HepG2 (cell line): ENCODE data around the gene SNX13. TPM values are rescaled to one million over a fixed set of nuclear protein-coding genes. Genes with fewer than 3 reads are reported as not detected.
A peak's percentile ranks its signal among the peaks of the same experiment; 100 is the strongest.

Source experiments
- ATAC-seq: fragments of 200-7000 bp; cut with Tn5 transposase; 3 replicates; pipeline ENCODE4 v1.9.1; 2020; ENCODE audit warnings: mild to moderate bottlenecking, moderate library complexity
- BruUV-seq: library from RNA; stranded (reverse); fragments of 400-500 nt; replicated peaks from 2 replicates; lab custom pipeline; 2021; lab: Mats Ljungman, UMichigan
- CTCF ChIA-PET: fragments of 300-600 bp; formaldehyde crosslinking; extraction: SDS; loops from one replicate; lab custom pipeline; 2021; ENCODE audit warnings: low total read pairs, inconsistent platforms, low intra/inter-chr PET ratio; lab: Yijun Ruan, JAX
- POLR2A ChIA-PET: fragments of 350-600 bp; sonication (Branson Sonifier 250); formaldehyde crosslinking; loops from one replicate; lab custom pipeline; 2020; ENCODE audit warnings: antibody characterized with exemption, inconsistent platforms; lab: Yijun Ruan, JAX
- DNase-seq: peaks from one replicate; pipeline ENCODE4 v3.0.0-alpha.2; 2015; ENCODE audit warnings: low spot score
- FAIRE-seq: peaks from 3 replicates; lab custom pipeline; 2011; peaks lifted over from hg19 to GRCh38; lab: Jason Lieb, UNC
- H2AFZ ChIP-seq: one replicate; pipeline ENCODE4 v1.6.1; 2011; ENCODE audit warnings: low read length, inconsistent platforms
- H3K27ac ChIP-seq: fragments of 300-600 bp; 3 replicates; pipeline ENCODE4 v1.8.0; 2011; ENCODE audit warnings: mixed run types, mild to moderate bottlenecking, mixed read lengths, low read length, inconsistent platforms; ENCODE audit not compliant: insufficient read depth; ENCODE audit errors: extremely low read length
- H3K27me3 ChIP-seq, 2 experiments: fragments of 200-600 bp in 1 of 2; 2 replicates in 1 of 2; 3 replicates in 1 of 2; pipeline versions ENCODE4 v1.6.0 to v1.8.0; 2011; ENCODE audit warnings: low read length in 2 of 2, mild to moderate bottlenecking in 2 of 2, moderate library complexity in 2 of 2, inconsistent platforms in 1 of 2; ENCODE audit not compliant: insufficient read depth in 2 of 2, control insufficient read depth in 1 of 2
- H3K36me3 ChIP-seq, 2 experiments: fragments of 200-600 bp in 1 of 2; replicated peaks in 1 of 2; 2 replicates in 1 of 2; 3 replicates in 1 of 2; pipeline versions ENCODE4 v1.5.1 to v1.8.0; 2011; ENCODE audit warnings: low read length in 2 of 2, inconsistent platforms in 1 of 2; ENCODE audit not compliant: insufficient read depth in 2 of 2, control insufficient read depth in 1 of 2
- H3K4me1 ChIP-seq: 2 replicates; pipeline ENCODE4 v1.5.1; 2012; ENCODE audit warnings: low read length, inconsistent platforms; ENCODE audit not compliant: insufficient read depth
- H3K4me2 ChIP-seq: 2 replicates; pipeline ENCODE4 v1.6.0; 2011; ENCODE audit warnings: low read depth, low read length, inconsistent platforms
- H3K4me3 ChIP-seq, 3 experiments: fragments of 200-600 bp in 1 of 3; sonication (generic), shearing (Covaris generic) in 1 of 3; replicated peaks in 1 of 3; 2 replicates each; pipeline ENCODE4 v1.5.1; 2011 to 2016; ENCODE audit warnings: low read length in 3 of 3, inconsistent platforms in 2 of 3, low read depth in 2 of 3, mild to moderate bottlenecking in 2 of 3, control low read depth in 1 of 3, mixed read lengths in 1 of 3; ENCODE audit not compliant: insufficient read depth in 1 of 3
- H3K79me2 ChIP-seq: one replicate; pipeline ENCODE4 v1.6.1; 2011; ENCODE audit warnings: low read length, inconsistent platforms; ENCODE audit not compliant: insufficient read depth
- H3K9ac ChIP-seq: 2 replicates; pipeline ENCODE4 v1.6.0; 2011; ENCODE audit warnings: mild to moderate bottlenecking, low read depth, low read length, inconsistent platforms; ENCODE audit not compliant: insufficient read depth
- H3K9me3 ChIP-seq: 2 replicates; pipeline ENCODE4 v1.5.1; 2012; ENCODE audit warnings: mild to moderate bottlenecking, low read length
- H4K20me1 ChIP-seq: 2 replicates; pipeline ENCODE4 v1.6.0; 2011; ENCODE audit warnings: inconsistent platforms, mild to moderate bottlenecking, low read length, moderate library complexity; ENCODE audit not compliant: insufficient read depth
- ARNT ChIP-seq: fragments of 450-650 bp; IDR thresholded peaks from 2 replicates; pipeline ENCODE4 v1.6.1; 2017
- KDM2A ChIP-seq: sonication (generic); formaldehyde crosslinking; IDR thresholded peaks from 2 replicates; pipeline ENCODE4 v1.4.0; 2020; ENCODE audit warnings: low read depth, missing genetic modification reagents, borderline replicate concordance
- RBM22 ChIP-seq: fragments of 200-400 bp; formaldehyde crosslinking; optimal IDR thresholded peaks from 2 replicates; pipeline ENCODE3; 2017; ENCODE audit warnings: mild to moderate bottlenecking, low read length, moderate library complexity
- SIX4 ChIP-seq: sonication (generic); formaldehyde crosslinking; IDR thresholded peaks from 2 replicates; pipeline ENCODE4 v1.4.0; 2020; ENCODE audit warnings: missing genetic modification reagents
- ZFAT ChIP-seq: sonication (generic); formaldehyde crosslinking; conservative IDR thresholded peaks from 2 replicates; pipeline ENCODE4 v1.8.1; 2023; ENCODE audit warnings: missing genetic modification reagents, inconsistent platforms
- ZMYM2 ChIP-seq: sonication (generic); formaldehyde crosslinking; IDR thresholded peaks from 2 replicates; pipeline ENCODE4 v1.8.0; 2022; ENCODE audit warnings: mild to moderate bottlenecking, missing genetic modification reagents
- ZNF7 ChIP-seq: IDR thresholded peaks from 2 replicates; pipeline ENCODE4 v1.6.1; 2016; ENCODE audit warnings: missing biosample characterization, missing genetic modification reagents
- WGBS: methylation state at CpG from one replicate; pipeline ENCODE4 v1.1.6; 2017; ENCODE audit warnings: low lambda C conversion rate; 5-methylcytosine and 5-hydroxymethylcytosine counted together
- in situ Hi-C: cut with HindIII; loops from 2 replicates; pipeline ENCODE4 v1.10.0; 2017; ENCODE audit warnings: low pct_unique_long_range_greater_than_20kb; ENCODE audit not compliant: extremely low pct_ligation_motif_present
- intact Hi-C: fragments of 100-400 bp; cut with micrococcal nuclease; formaldehyde crosslinking; loops from one replicate; pipeline ENCODE4 v1.10.0; 2022; ENCODE audit not compliant: unreplicated experiment
- polyA plus RNA-seq, 8 experiments: library from polyadenylated mRNA; depleted of rRNA in 3 of 8; stranded (reverse) in 7 of 8; unstranded in 1 of 8; fragments of >200 nt; fragmentation: Illumina TruSeq in 4 of 8; extraction: Trizol in 4 of 8; gene quantifications; 2 replicates each; pipeline versions ENCODE4 v1.2.1 to v1.2.3, GENCODE V29; 2011 to 2016; ENCODE audit warnings: low read depth in 4 of 8, missing spikeins in 1 of 8, mixed read lengths in 1 of 8; ENCODE audit not compliant: insufficient read depth in 1 of 8
- total RNA-seq, 5 experiments: library from RNA; depleted of rRNA; stranded (reverse); fragments of >200 nt; fragmentation: Illumina TruSeq; extraction: Trizol; gene quantifications; 2 replicates each; pipeline ENCODE4 v1.2.3, GENCODE V29; 2016; ENCODE audit warnings: low read depth in 1 of 5
- TF ChIP-seq, protein P1 (sequence below): sonication (generic); formaldehyde crosslinking; IDR thresholded peaks from 2 replicates; pipeline ENCODE4 v1.9.0; 2021; ENCODE audit warnings: missing genetic modification reagents, borderline replicate concordance
- TF ChIP-seq, protein P2 (sequence below), 2 experiments: sonication (generic) in 1 of 2; formaldehyde crosslinking in 1 of 2; IDR thresholded peaks; 2 replicates each; pipeline versions ENCODE4 v1.5.1 to v1.6.1; 2011 to 2020; ENCODE audit warnings: borderline replicate concordance in 1 of 2, low read depth in 1 of 2, low read length in 1 of 2, mild to moderate bottlenecking in 1 of 2, missing genetic modification reagents in 1 of 2, moderate library complexity in 1 of 2
- TF ChIP-seq, protein P3 (sequence below): sonication (generic); formaldehyde crosslinking; IDR thresholded peaks from 2 replicates; pipeline ENCODE4 v1.4.0; 2020; ENCODE audit warnings: missing genetic modification reagents

SNX13 gene
- total and polyA plus RNA-seq, 2 of the 13 experiments (the other 11 are each of a cell fraction or from before 2014, with no cell fraction given), result 14.3 to 32.3 TPM

DNA sequence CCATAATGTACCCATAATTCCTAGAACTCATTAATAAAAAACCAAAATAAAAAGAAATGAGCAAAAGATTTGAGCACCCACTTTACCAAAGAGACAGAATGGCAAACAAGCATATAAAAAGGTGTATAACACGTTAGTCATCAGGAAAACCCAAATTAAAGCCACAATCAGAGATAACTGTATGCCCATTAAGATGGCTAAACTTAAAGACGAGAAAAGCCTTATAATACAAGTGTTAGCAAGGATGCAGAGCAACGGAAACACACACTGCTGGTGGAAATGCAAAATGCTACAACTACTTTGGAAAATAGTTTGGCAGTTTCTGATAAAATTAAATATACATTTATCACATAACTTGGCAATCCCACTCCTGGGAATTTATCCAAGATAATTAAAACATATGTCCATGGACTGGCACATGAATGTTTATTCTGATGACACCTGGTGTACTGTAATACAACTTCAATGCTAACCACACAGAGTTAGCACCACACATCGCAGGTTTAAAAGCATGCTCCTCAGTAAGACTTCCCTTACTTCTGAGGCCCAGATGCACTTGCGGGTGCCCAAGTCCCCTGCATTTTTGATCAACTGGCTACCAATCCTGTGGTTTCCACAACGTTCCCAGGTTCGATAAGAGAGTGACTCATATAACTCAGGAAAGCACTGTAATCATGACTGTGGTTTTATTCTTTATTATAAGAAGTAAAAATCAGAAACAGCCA, 158.6 kb downstream of the SNX13 start:
- POLR2A ChIA-PET, result no interaction called here
- H3K27ac ChIP-seq, result no peak overlapping the region
- FAIRE-seq, result no peak

DNA sequence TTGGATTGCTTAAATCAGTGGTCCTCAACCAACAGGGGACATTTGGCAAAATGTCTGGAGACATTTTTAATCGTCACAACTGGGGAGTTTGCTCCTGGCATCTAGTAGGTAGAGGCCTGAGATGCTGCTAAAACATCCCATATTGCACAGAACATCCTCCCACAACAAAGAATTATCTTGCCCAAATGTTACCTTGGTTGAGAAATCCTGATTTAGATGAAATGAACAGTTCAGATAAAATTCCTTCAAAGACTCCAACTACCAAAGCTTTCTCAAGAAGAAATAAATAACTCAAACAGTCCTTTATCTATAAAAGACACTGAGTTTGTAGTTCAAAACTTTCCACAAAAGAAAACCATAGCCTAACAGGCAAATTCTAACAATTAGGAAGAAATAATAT, 160.9 kb downstream of the SNX13 start:
- BruUV-seq, result no TSS peak
- 69% methylated on average over 1 of the region's 1 CpG for WGBS
- FAIRE-seq (no peak), DNase-seq (no peak), ATAC-seq (no peak)
- H4K20me1 ChIP-seq, result no peaks in the 10 kb centered on the region
- H3K79me2 ChIP-seq, result no peaks in the 10 kb centered on the region
- intact Hi-C loops (loop anchor here (10.0 kb wide), 1 partner anchor 85 kb away; no protein-coding TSS in a partner anchor), in situ Hi-C loops (loop anchor here (10.0 kb wide), 1 partner anchor 545 kb away; no protein-coding TSS in a partner anchor)
- H3K4me1 ChIP-seq, result no peaks in the 10 kb centered on the region
- POLR2A ChIA-PET, result no interaction called here
- no peak overlapping the region for H2AFZ ChIP-seq
- H3K27ac ChIP-seq, result no peak overlapping the region
- no peaks in the 10 kb centered on the region for H3K27me3 ChIP-seq
- no peak overlapping the region for H3K4me3 ChIP-seq
- no peaks in the 10 kb centered on the region for H3K36me3 ChIP-seq
- H3K9me3 ChIP-seq, result no peaks in the 10 kb centered on the region
- H3K4me2 ChIP-seq, result no peak overlapping the region
- H3K9ac ChIP-seq, result no peak overlapping the region
- CTCF ChIA-PET, result no interaction called here
- TF ChIP-seq, protein P1, sequence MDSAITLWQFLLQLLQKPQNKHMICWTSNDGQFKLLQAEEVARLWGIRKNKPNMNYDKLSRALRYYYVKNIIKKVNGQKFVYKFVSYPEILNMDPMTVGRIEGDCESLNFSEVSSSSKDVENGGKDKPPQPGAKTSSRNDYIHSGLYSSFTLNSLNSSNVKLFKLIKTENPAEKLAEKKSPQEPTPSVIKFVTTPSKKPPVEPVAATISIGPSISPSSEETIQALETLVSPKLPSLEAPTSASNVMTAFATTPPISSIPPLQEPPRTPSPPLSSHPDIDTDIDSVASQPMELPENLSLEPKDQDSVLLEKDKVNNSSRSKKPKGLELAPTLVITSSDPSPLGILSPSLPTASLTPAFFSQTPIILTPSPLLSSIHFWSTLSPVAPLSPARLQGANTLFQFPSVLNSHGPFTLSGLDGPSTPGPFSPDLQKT (CRISPR knock-in tag), result no peak
- TF ChIP-seq, protein P2, sequence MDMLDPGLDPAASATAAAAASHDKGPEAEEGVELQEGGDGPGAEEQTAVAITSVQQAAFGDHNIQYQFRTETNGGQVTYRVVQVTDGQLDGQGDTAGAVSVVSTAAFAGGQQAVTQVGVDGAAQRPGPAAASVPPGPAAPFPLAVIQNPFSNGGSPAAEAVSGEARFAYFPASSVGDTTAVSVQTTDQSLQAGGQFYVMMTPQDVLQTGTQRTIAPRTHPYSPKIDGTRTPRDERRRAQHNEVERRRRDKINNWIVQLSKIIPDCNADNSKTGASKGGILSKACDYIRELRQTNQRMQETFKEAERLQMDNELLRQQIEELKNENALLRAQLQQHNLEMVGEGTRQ (IDR thresholded peaks at IDR 0.05; ENCODE audit: low read depth, low read length), result no peak
- TF ChIP-seq, protein P2 (CRISPR knock-in tag; IDR thresholded peaks at IDR 0.05; ENCODE audit: borderline replicate concordance), result no peak
- TF ChIP-seq, protein P3, sequence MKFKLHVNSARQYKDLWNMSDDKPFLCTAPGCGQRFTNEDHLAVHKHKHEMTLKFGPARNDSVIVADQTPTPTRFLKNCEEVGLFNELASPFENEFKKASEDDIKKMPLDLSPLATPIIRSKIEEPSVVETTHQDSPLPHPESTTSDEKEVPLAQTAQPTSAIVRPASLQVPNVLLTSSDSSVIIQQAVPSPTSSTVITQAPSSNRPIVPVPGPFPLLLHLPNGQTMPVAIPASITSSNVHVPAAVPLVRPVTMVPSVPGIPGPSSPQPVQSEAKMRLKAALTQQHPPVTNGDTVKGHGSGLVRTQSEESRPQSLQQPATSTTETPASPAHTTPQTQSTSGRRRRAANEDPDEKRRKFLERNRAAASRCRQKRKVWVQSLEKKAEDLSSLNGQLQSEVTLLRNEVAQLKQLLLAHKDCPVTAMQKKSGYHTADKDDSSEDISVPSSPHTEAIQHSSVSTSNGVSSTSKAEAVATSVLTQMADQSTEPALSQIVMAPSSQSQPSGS (CRISPR knock-in tag), result no peak
- TF ChIP-seq SIX4, result no peak
- no peak for TF ChIP-seq ARNT
- TF ChIP-seq ZMYM2, result no peak
- TF ChIP-seq KDM2A, result no peak
- TF ChIP-seq ZFAT (CRISPR knock-in tag), result no peak

More for the DNA sequence above, 158.6 kb downstream of the SNX13 start:
- Histone ChIP-seq H3K4me1 (no peaks in the 10 kb centered on the region), H3K36me3 (no peaks in the 10 kb centered on the region), H3K27me3 (no peaks in the 10 kb centered on the region), H3K9ac (no peak overlapping the region), H3K9me3 (no peaks in the 10 kb centered on the region), H2AFZ (no peak overlapping the region), H3K4me2 (no peak overlapping the region), H3K79me2 (no peaks in the 10 kb centered on the region), H3K4me3 (no peak overlapping the region), H4K20me1 (no peaks in the 10 kb centered on the region)
- TF ChIP-seq ZNF7 (CRISPR knock-in tag) (0 out of 2 replicates have a peak, but pooled peaks have one; percentile 14), RBM22 (peak; percentile 64), ARNT (no peak)
- CTCF ChIA-PET, result no interaction called here
- ATAC-seq (no peak), DNase-seq (no peak)
- WGBS, result 63% methylated on average over 7 of the region's 7 CpGs
- no TSS peak for BruUV-seq
- in situ Hi-C loops (no loop called here), intact Hi-C loops (no loop called here)
